ENCODE results near the gene CHST13.
"Not testable (repeated sequence)": the region's sequence is repeated elsewhere in the genome, so short reads cannot be mapped to it uniquely, and the experiment has no call there.

The CHST13 gene

GRCh38 chr3:126556637-126557414 lies 32.9 kb downstream of the CHST13 start:
- DNase-seq = no peak

GRCh38 chr3:126557415-126557745 lies 33.4 kb downstream of the CHST13 start:
- no peak for DNase-seq

GRCh38 chr3:126557761-126558160 lies 33.8 kb downstream of the CHST13 start:
- DNase-seq = no peak

GRCh38 chr3:126558336-126559071 lies 34.5 kb downstream of the CHST13 start, which contains the start of gene C3orf22:
C3orf22 (minus strand) TSS chr3:126558932; CDS start chr3:126553390, 5,542 bp downstream.
- no peak for DNase-seq

- DNase-seq = no peak
These were observed 38.9 kb downstream of the CHST13 start for GRCh38 chr3:126562737-126563276.

GRCh38 chr3:126567696-126568438 lies 43.9 kb downstream of the CHST13 start:
- no peak for DNase-seq

GRCh38 chr3:126568776-126569342 lies 44.9 kb downstream of the CHST13 start:
- no peak for DNase-seq

GRCh38 chr3:126569390-126569975 lies 45.5 kb downstream of the CHST13 start:
- no peak for DNase-seq

- no peak for DNase-seq
These were observed 46.2 kb downstream of the CHST13 start for GRCh38 chr3:126570103-126570541.

- no peak for DNase-seq
These were observed 47.1 kb downstream of the CHST13 start for GRCh38 chr3:126571078-126571477.

GRCh38 chr3:126573492-126574117 lies 49.6 kb downstream of the CHST13 start:
- no peak for DNase-seq

GRCh38 chr3:126577261-126577660 lies 53.3 kb downstream of the CHST13 start:
- DNase-seq = no peak

GRCh38 chr3:126578702-126579101 lies 54.7 kb downstream of the CHST13 start:
- no peak for DNase-seq

- DNase-seq = no peak
These were observed 56.8 kb downstream of the CHST13 start for GRCh38 chr3:126580746-126581145.

GRCh38 chr3:126581569-126581968 lies 57.6 kb downstream of the CHST13 start:
- DNase-seq = no peak

- DNase-seq = no peak
These were observed 58.4 kb downstream of the CHST13 start for GRCh38 chr3:126582311-126582710.

- DNase-seq = not testable (repeated sequence)
These were observed 67.6 kb downstream of the CHST13 start for GRCh38 chr3:126591515-126591914.
